Progenitor cell of endocrine pancreas (in vitro differentiated cells): ENCODE data around the gene CCDC117. TPM values are rescaled to one million over a fixed set of nuclear protein-coding genes. Genes with fewer than 3 reads are reported as not detected.
A peak's percentile ranks its signal among the peaks of the same experiment; 100 is the strongest.

Source experiments
- DNase-seq: peaks from one replicate; pipeline ENCODE4 v3.0.0; 2021; ENCODE audit warnings: low spot score; ENCODE audit not compliant: unreplicated experiment
- H3K27ac Mint-ChIP-seq: 2 replicates; pipeline ENCODE4 v1.8.0; 2021; ENCODE audit warnings: mild to moderate bottlenecking, moderate library complexity, mixed read lengths
- H3K27me3 Mint-ChIP-seq: 2 replicates; pipeline ENCODE4 v1.8.0; 2021; ENCODE audit warnings: mixed read lengths
- H3K36me3 Mint-ChIP-seq: 2 replicates; pipeline ENCODE4 v1.8.0; 2022; ENCODE audit warnings: mixed read lengths; ENCODE audit not compliant: insufficient read depth
- H3K4me1 Mint-ChIP-seq: 2 replicates; pipeline ENCODE4 v1.8.0; 2021; ENCODE audit warnings: low read depth, mixed read lengths
- H3K4me3 Mint-ChIP-seq: 2 replicates; pipeline ENCODE4 v1.8.0; 2021; ENCODE audit warnings: low read depth, mild to moderate bottlenecking, moderate library complexity, mixed read lengths
- H3K9me3 Mint-ChIP-seq: 2 replicates; pipeline ENCODE4 v1.8.0; 2021; ENCODE audit warnings: low read depth, mixed read lengths
- CTCF ChIP-seq: fragments of 200-600 bp; sonication (generic); IDR thresholded peaks from one replicate; pipeline ENCODE4 v1.5.0; 2021; ENCODE audit warnings: antibody characterized with exemption, mild to moderate bottlenecking; ENCODE audit not compliant: unreplicated experiment
- total RNA-seq: library from RNA; stranded (reverse); gene quantifications from 2 replicates; pipeline ENCODE4 v1.2.1, GENCODE V29; 2021

CCDC117 gene
- total RNA-seq, 1 donor from 2014 or later, result 39.9 TPM

DNA sequence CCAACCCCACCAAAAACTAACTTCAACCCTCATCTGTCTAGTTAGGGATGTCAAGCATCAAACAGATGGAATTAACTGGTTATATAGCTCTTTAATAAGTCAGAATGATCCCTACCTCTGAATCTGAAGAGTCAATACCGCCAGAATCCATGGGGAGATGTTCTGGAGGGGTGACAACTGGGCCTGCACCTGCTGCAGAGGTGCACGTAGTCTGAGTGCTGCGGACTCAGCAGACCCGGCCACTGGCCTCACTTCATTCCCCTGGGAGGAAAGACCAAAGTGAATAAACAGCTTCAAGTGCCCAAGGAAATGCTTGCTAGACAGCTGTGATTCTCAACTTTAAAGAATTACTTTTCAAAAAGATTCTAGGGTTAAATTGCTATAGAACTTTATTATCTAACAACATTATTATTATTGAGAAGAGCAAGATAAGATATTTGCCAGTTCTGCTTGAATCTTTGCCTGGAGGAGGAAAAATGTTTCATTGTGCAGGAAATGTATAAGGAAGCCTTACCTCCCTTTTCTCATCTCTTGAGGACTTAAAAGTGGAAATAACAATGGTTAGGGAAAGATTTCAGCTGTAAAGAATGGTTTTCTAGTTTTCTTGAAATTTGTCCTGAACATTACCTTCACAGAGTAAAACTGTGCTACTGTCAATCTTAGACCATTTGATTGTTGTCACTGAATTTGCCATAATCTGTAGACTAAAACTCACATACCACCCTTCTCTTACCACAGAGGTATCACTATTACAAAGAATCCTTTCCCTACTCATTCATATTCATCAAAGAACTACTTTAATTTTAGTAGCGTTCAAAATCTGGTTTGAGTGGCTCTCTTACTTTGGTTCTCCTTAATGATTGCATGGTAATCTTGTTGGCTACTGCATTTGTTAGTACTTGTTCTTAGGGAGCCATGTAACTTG lies 23.7 kb downstream of the CCDC117 start:
- peaks cover 21% of the 10 kb centered on the region for H3K4me1 Mint-ChIP-seq
- peaks cover 32% of the 10 kb centered on the region for H3K36me3 Mint-ChIP-seq
- no peak for DNase-seq
- H3K4me3 Mint-ChIP-seq, result peak overlapping the region; percentile 9
- peak overlapping the region; percentile 56 for H3K27ac Mint-ChIP-seq
- no peaks in the 10 kb centered on the region for H3K27me3 Mint-ChIP-seq
- no peak for TF ChIP-seq CTCF
- no peaks in the 10 kb centered on the region for H3K9me3 Mint-ChIP-seq

- no peaks in the 10 kb centered on the region for H3K27me3 Mint-ChIP-seq
- H3K27ac Mint-ChIP-seq, result peak overlapping the region; percentile 100
- H3K4me3 Mint-ChIP-seq, result peak overlapping the region; percentile 92
- H3K36me3 Mint-ChIP-seq, result peaks cover 31% of the 10 kb centered on the region
- DNase-seq, result no peak
- TF ChIP-seq CTCF, result no peak
- no peaks in the 10 kb centered on the region for H3K9me3 Mint-ChIP-seq
- peaks cover 27% of the 10 kb centered on the region for H3K4me1 Mint-ChIP-seq
Measured at GRCh38 chr22:28798810-28799605, 26.5 kb downstream of the CCDC117 start.

GRCh38 chr22:28799606-28800307 lies 27.3 kb downstream of the CCDC117 start:
- TF ChIP-seq CTCF, result no peak
- H3K4me3 Mint-ChIP-seq, result peak overlapping the region; percentile 92
- peaks cover 22% of the 10 kb centered on the region for H3K4me1 Mint-ChIP-seq
- peak; percentile 11 for DNase-seq
- no peaks in the 10 kb centered on the region for H3K27me3 Mint-ChIP-seq
- H3K36me3 Mint-ChIP-seq, result peaks cover 25% of the 10 kb centered on the region
- H3K9me3 Mint-ChIP-seq, result no peaks in the 10 kb centered on the region
- peak overlapping the region; percentile 100 for H3K27ac Mint-ChIP-seq

DNA sequence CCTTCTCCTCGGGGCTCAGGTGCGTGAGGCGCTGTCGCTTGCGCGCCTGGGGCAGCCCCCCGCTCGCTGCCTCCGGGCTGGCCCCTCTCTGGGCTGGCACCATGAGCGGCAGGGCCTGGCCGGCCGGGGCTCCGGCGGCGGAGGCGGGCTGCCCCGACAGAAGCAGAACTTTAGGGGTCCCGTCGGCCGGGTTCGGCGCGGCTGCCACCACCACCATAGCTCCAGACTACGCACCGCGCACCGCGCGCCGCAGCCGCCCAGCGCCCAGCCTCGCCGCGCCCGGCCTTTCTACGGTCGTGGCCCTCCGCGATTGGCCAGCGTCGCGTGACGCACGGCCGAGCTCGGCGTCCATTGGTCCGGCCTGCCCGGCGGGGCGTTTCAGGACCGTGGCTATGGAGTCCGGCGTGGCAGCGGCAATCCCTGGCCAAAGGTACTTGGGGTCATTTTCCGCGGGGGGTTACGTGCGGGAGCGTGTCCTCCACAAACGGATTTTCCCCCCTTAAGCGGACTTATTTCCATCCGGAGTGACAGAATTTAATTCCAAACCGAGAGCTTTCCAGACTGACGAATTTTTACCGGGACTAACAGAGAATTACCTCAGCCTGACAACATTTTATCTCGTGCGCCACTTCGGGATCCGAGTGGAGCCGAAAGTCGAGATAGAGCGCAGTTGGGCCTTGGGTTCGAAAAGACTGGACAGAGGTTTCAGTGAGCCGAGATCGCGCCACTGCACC lies 28.0 kb downstream of the CCDC117 start, which contains the start of gene XBP1:
Gene XBP1 (minus strand): TSS at position 262 of the 734 bp plus-strand sequence.
- Mint-ChIP-seq H3K4me3 (peak within 1 kb of the TSS; percentile 92), H3K36me3 (peaks cover 19% of the 10 kb centered on the region), H3K27ac (peak within 1 kb of the TSS; percentile 100), H3K27me3 (no peaks in the 10 kb centered on the region), H3K4me1 (peaks cover 22% of the 10 kb centered on the region), H3K9me3 (no peaks in the 10 kb centered on the region)
- peak; percentile 89 for DNase-seq
- TF ChIP-seq CTCF, result no peak
